ENCODE data around the gene POLE2.
A peak's percentile ranks its signal among the peaks of the same experiment; 100 is the strongest.
"Not testable (repeated sequence)": the region's sequence is repeated elsewhere in the genome, so short reads cannot be mapped to it uniquely, and the experiment has no call there.

The POLE2 gene

GRCh38 chr14:49619273-49619672, 68.7 kb downstream of the POLE2 start:
- not testable (repeated sequence) for DNase-seq (ENCODE audit: low read depth in 2 of 2)

- no peak for DNase-seq (ENCODE audit: low read depth in 2 of 2)
Measured at GRCh38 chr14:49617852-49618519, 70.0 kb downstream of the POLE2 start.

DNA sequence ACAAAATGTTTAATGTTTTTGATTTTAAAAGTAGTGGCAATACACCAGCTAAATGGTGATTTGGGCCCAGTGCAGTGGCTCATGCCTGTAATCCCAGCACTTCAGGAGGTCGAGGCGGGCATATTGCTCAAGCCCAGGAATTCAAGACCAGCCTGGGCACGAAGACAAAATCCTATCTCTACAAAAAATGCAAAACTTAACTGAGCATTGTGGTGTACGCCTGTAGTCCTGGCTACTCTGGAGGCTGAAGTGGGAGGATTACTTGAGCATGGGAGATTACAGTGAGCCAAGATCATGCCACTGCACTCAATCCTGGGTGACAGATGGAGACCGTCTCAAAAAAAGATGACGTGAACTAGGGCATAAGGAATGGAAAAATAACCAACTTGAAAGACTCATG, 72.2 kb downstream of the POLE2 start:
- no peak for DNase-seq (ENCODE audit: low read depth in 2 of 2)

DNA sequence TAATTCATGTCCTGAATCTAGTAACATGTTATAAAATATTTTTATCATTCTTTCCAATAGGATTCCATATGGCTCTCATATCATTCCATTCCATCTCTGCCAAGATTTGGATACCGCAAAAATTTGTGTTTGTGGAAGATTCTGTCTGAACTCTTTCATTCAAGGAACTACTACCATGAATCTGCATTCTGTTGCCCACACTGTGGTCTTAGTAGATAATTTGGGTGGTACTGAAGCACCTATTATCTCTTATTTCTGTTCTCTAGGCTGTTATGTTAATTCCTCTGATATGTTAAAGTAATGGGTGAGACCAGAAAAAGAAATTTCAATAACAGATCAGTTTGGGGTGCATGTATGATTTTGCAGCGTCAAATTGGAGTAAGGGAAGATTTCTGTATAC, 73.8 kb downstream of the POLE2 start:
- DNase-seq (ENCODE audit: low read depth in 2 of 2) = no peak

DNA sequence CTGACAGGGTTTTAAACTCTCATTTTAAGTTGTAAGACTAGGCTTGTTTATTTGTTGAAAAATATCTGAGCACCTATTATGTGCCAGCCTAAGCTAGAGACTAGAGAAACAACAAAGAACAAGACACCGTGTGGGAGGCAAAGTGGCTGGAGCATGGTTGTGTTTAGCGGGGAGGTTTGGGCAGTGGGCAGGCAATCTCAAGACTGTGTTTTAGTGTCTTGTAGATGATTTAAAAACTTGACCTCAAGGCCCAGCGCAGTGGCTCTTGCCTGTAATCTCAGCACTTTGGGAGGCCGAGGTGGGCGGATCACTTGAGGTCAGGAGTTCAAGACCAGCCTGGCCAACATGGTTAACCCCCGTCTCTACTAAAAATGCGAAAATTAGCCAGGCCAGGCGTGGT, 75.3 kb downstream of the POLE2 start:
- no peak for DNase-seq (ENCODE audit: low read depth in 2 of 2)

DNA sequence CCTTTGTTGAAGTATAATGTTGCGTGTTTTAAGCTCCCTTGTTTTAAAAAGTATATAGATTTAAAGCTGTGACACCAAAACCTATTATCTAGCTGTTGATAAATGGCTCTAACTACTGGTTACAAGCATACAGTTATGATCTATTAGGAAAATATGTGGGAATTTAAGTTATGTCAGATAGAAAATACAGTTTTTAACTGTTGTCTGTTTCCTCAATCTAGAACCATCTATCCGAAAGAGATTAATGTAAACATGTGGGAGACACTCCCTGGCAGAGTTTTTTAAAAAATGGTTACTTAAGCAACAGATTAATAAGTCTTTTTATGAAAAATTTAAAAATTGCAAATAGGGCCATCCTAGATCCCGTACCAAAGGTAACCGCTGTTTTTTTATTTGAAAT, 75.8 kb downstream of the POLE2 start:
- no peak for DNase-seq (ENCODE audit: low read depth in 2 of 2)

GRCh38 chr14:49607583-49607982, 80.4 kb downstream of the POLE2 start:
- no peak for DNase-seq (ENCODE audit: low read depth in 2 of 2)

DNA sequence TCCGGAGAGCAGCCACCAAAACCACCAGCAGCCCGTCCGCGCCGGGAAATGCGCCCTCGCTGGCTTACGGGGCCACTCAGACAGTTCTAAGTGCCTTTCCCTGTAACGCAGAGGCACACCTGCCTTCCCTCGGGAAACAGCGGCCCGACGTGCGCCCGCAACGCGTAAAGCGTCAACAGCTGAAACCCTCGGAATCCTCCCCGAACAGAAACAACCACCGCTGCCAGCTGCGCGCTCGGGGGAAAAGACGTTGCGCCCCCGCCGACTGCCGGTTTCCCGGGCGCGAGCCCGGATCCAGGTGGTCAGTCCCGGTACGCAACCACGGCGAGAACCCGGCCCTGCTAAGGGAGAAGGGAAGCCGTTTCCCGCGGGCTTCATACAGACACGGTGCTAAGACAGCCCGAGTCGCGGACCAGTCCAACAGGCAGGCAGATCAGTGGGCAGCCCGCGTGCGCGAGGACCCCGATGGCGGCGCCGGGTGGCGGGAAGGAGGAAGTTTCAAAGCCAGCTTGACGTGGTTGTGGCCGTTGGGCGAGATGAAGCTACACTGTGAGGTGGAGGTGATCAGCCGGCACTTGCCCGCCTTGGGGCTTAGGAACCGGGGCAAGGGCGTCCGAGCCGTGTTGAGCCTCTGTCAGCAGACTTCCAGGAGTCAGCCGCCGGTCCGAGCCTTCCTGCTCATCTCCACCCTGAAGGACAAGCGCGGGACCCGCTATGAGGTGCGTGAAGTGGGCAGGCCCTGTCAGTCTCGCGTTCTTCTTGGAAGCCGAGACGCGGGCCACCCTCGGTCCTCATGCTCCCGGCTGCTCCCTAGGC, 89.3 kb downstream of the POLE2 start, which contains the start of gene LRR1:
LRR1 (plus strand) TSS at position 456 of the 816 bp plus-strand sequence; CDS start at position 537, 81 bp downstream.
- peak; percentile 67 to 75 for DNase-seq (ENCODE audit: low read depth in 2 of 2)

- DNase-seq (ENCODE audit: low read depth in 2 of 2) = no peak
Measured at GRCh38 chr14:49598189-49598484, 89.9 kb downstream of the POLE2 start.

DNA sequence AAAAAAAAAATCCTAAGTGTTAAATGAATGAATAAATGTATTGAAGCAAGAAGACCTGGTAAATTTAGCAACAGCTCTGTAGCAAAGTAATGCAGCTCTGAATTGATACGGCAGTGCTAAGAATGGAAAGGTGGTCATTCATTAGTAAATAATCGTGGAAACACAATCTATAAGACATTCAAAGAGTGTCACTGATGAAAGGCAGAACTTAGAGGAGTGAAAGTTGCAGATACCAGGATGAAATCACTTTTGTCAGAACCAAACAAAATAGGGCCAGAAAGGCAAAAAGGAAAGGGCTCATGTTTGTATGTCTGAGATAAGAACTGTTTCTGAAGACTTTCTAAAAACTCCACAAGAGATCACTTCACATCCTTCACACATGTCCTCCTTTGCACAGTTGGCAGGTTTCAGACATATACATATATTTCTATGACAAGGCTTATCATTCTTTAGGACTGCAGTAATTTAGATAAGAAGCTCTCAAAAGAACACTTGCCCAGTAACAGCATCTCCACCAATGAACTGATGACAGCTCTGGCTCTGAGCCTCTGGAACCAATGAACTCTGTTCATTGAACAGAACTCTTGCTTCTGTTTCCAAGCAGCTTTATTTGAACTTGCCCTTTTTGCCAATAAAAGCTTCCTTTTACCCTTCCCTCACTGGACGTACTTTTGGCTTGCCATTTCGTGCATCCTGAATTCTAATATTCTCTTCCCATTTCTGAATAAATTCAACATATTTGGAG, 93.5 kb downstream of the POLE2 start:
- no peak for DNase-seq (ENCODE audit: low read depth in 2 of 2)

Data from stimulated activated CD4-positive, alpha-beta T cell treated with anti-CD3 and anti-CD28 coated beads, Interleukin-15, amount 100 ng/mL, for 48 hours (primary cell).